Activated gamma-delta T cell (primary cell): ENCODE results near the gene TRIM9.

Source experiments
- DNase-seq: peaks from one replicate; lab custom pipeline; 2025; lab: John Stamatoyannopoulos, UW

The TRIM9 gene

GRCh38 chr14:50935126-50936015 lies 159.5 kb downstream of the TRIM9 start:
- no peak for DNase-seq

GRCh38 chr14:50932592-50933495 lies 162.1 kb downstream of the TRIM9 start:
- DNase-seq: no peak

GRCh38 chr14:50932156-50932555 lies 162.7 kb downstream of the TRIM9 start:
- no peak for DNase-seq

GRCh38 chr14:50931559-50931958 lies 163.3 kb downstream of the TRIM9 start:
- no peak for DNase-seq

- DNase-seq: no peak
Measured at GRCh38 chr14:50929506-50929905, 165.4 kb downstream of the TRIM9 start.

- DNase-seq: no peak
Measured at GRCh38 chr14:50928002-50928635, 166.8 kb downstream of the TRIM9 start.

- no peak for DNase-seq
Measured at GRCh38 chr14:50926851-50927386, 168.0 kb downstream of the TRIM9 start.
